HEK293 (cell line): ENCODE data around the gene PTPRF.

Experiments used
- CTCF ChIP-seq: fragments of 450-650 bp; formaldehyde crosslinking; IDR thresholded peaks from 2 replicates; pipeline ENCODE4 v1.5.1; 2016; ENCODE audit warnings: missing biosample characterization, missing genetic modification characterization
- GLI2 ChIP-seq: fragments of 450-650 bp; formaldehyde crosslinking; IDR thresholded peaks from 2 replicates; pipeline ENCODE4; 2017; ENCODE audit warnings: missing biosample characterization, missing genetic modification characterization, low read depth, borderline replicate concordance
- REPIN1 ChIP-seq: fragments of 450-650 bp; formaldehyde crosslinking; IDR thresholded peaks from 2 replicates; pipeline ENCODE4 v1.5.1; 2017; ENCODE audit warnings: missing biosample characterization, missing genetic modification characterization, low read depth
- ZNF18 ChIP-seq: fragments of 450-650 bp; formaldehyde crosslinking; IDR thresholded peaks from 2 replicates; pipeline ENCODE4 v1.5.1; 2016; ENCODE audit warnings: missing biosample characterization, missing genetic modification characterization
- ZNF23 ChIP-seq: fragments of 450-650 bp; formaldehyde crosslinking; IDR thresholded peaks from 2 replicates; pipeline ENCODE4 v1.5.1; 2016; ENCODE audit warnings: missing biosample characterization, missing genetic modification characterization, borderline replicate concordance
- ZNF513 ChIP-seq: fragments of 450-650 bp; IDR thresholded peaks from 2 replicates; pipeline ENCODE4 v1.5.1; 2018; ENCODE audit warnings: missing biosample characterization, missing genetic modification characterization
- ZNF660 ChIP-seq: fragments of 450-650 bp; IDR thresholded peaks from 2 replicates; pipeline ENCODE4 v1.5.1; 2018; ENCODE audit warnings: missing biosample characterization, mild to moderate bottlenecking, missing genetic modification characterization
- ZNF707 ChIP-seq: fragments of 450-650 bp; formaldehyde crosslinking; IDR thresholded peaks from 2 replicates; pipeline ENCODE4 v1.5.1; 2016; ENCODE audit warnings: missing biosample characterization, missing genetic modification characterization
- TF ChIP-seq, protein P1 (sequence below): fragments of 450-650 bp; formaldehyde crosslinking; IDR thresholded peaks from 2 replicates; pipeline ENCODE4 v1.5.1; 2016; ENCODE audit warnings: missing biosample characterization, missing genetic modification characterization

- TF ChIP-seq CTCF (no peak), ZNF660 (no peak), REPIN1 (no peak), ZNF513 (tag by site-specific recombination) (no peak), GLI2 (no peak), ZNF707 (no peak), ZNF18 (tag by site-specific recombination) (no peak), ZNF23 (tag by site-specific recombination) (no peak)
- TF ChIP-seq, protein P1, sequence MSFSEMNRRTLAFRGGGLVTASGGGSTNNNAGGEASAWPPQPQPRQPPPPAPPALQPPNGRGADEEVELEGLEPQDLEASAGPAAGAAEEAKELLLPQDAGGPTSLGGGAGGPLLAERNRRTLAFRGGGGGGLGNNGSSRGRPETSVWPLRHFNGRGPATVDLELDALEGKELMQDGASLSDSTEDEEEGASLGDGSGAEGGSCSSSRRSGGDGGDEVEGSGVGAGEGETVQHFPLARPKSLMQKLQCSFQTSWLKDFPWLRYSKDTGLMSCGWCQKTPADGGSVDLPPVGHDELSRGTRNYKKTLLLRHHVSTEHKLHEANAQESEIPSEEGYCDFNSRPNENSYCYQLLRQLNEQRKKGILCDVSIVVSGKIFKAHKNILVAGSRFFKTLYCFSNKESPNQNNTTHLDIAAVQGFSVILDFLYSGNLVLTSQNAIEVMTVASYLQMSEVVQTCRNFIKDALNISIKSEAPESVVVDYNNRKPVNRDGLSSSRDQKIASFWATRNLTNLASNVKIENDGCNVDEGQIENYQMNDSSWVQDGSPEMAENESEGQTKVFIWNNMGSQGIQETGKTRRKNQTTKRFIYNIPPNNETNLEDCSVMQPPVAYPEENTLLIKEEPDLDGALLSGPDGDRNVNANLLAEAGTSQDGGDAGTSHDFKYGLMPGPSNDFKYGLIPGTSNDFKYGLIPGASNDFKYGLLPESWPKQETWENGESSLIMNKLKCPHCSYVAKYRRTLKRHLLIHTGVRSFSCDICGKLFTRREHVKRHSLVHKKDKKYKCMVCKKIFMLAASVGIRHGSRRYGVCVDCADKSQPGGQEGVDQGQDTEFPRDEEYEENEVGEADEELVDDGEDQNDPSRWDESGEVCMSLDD: no peak
Measured at GRCh38 chr1:43522431-43522775, 8.3 kb upstream of the PTPRF start.
